Panc1 (cell line): ENCODE measurements around the gene DBNDD2. TPM values are rescaled to one million over a fixed set of nuclear protein-coding genes. Genes with fewer than 3 reads are reported as not detected.

ENCODE experiments used
- ATAC-seq: fragments of 200-7000 bp; cut with Tn5 transposase; 2 replicates; pipeline ENCODE4 v1.9.1; 2020; ENCODE audit warnings: mild to moderate bottlenecking, moderate library complexity
- BruUV-seq: library from RNA; stranded (reverse); fragments of 400-500 nt; replicated peaks from 2 replicates; lab custom pipeline; 2021; lab: Mats Ljungman, UMichigan
- CTCF ChIA-PET: fragments of 300-600 bp; sonication (Branson Sonifier 250); formaldehyde crosslinking; loops from one replicate; lab custom pipeline; 2022; ENCODE audit warnings: antibody characterized with exemption; lab: Charles Lee
- POLR2A ChIA-PET: fragments of 300-600 bp; sonication (Branson Sonifier 250); formaldehyde crosslinking; loops from one replicate; lab custom pipeline; 2022; ENCODE audit warnings: antibody characterized with exemption; lab: Charles Lee
- DNase-seq: peaks from one replicate; pipeline ENCODE4 v3.0.0-alpha.2; 2010; ENCODE audit warnings: low read depth, low spot score
- H3K27ac ChIP-seq: 2 replicates; pipeline ENCODE4 v1.5.1; 2011; ENCODE audit warnings: mild to moderate bottlenecking, low read length, inconsistent platforms
- H3K27me3 ChIP-seq: fragments of 200-500 bp; sonication (Bioruptor generic); 2 replicates; pipeline ENCODE4 v1.6.0; 2014; ENCODE audit warnings: low read length, inconsistent platforms; ENCODE audit not compliant: control insufficient read depth, insufficient read depth
- H3K36me3 ChIP-seq: fragments of 200-500 bp; sonication (Bioruptor generic); 2 replicates; pipeline ENCODE4 v1.5.1; 2014; ENCODE audit warnings: inconsistent platforms, mild to moderate bottlenecking, low read length, moderate library complexity; ENCODE audit not compliant: control insufficient read depth, insufficient read depth
- H3K4me1 ChIP-seq: 2 replicates; pipeline ENCODE4 v1.5.1; 2011; ENCODE audit warnings: inconsistent platforms, mild to moderate bottlenecking, low read length, moderate library complexity; ENCODE audit not compliant: control insufficient read depth, insufficient read depth
- H3K4me3 ChIP-seq, 2 experiments: 2 replicates each; pipeline ENCODE4 v1.5.1; 2011 to 2012; ENCODE audit warnings: low read depth in 2 of 2, low read length in 2 of 2, mild to moderate bottlenecking in 2 of 2, inconsistent platforms in 1 of 2, moderate library complexity in 1 of 2
- H3K9me3 ChIP-seq: fragments of 200-500 bp; sonication (Bioruptor generic); 2 replicates; pipeline ENCODE4 v1.5.1; 2014; ENCODE audit warnings: low read depth, mild to moderate bottlenecking, inconsistent platforms, low read length, moderate library complexity; ENCODE audit not compliant: control insufficient read depth, insufficient read depth
- POLR2AphosphoS5 ChIP-seq: IDR thresholded peaks from 2 replicates; pipeline ENCODE4 v1.6.1; 2012; ENCODE audit warnings: mild to moderate bottlenecking, low read depth, low read length, moderate library complexity
- SIN3A ChIP-seq: IDR thresholded peaks from 2 replicates; pipeline ENCODE4 v1.6.1; 2012; ENCODE audit warnings: low read depth, mild to moderate bottlenecking, low read length, moderate library complexity, borderline replicate concordance; ENCODE audit not compliant: insufficient read depth
- TCF7L2 ChIP-seq: IDR thresholded peaks from 2 replicates; pipeline ENCODE4 v1.6.1; 2011; ENCODE audit warnings: mild to moderate bottlenecking, low read depth, low read length, inconsistent platforms
- in situ Hi-C: cut with HindIII; loops from 2 replicates; pipeline ENCODE4 v1.10.0; 2016; ENCODE audit warnings: low sequenced_read_pairs, low pct_unique_long_range_greater_than_20kb
- intact Hi-C: fragments of 100-400 bp; cut with micrococcal nuclease; formaldehyde crosslinking; loops from one replicate; pipeline ENCODE4 v1.10.0; 2022; ENCODE audit not compliant: unreplicated experiment
- total RNA-seq: library from RNA; stranded (reverse); gene quantifications from one replicate; pipeline ENCODE4 v1.2.1, GENCODE V29; 2021; ENCODE audit not compliant: unreplicated experiment
- TF ChIP-seq, protein P1 (sequence below), 2 experiments: IDR thresholded peaks; 2 replicates each; pipeline ENCODE4 v1.6.1; 2011 to 2012; ENCODE audit warnings: low read depth in 2 of 2, control low read depth in 1 of 2, low read length in 1 of 2, mild to moderate bottlenecking in 1 of 2, moderate library complexity in 1 of 2; ENCODE audit not compliant: insufficient read depth in 1 of 2
- TF ChIP-seq, protein P2 (sequence below): fragments of 450-650 bp; IDR thresholded peaks from 2 replicates; pipeline ENCODE4 v1.5.1; 2017; ENCODE audit warnings: mild to moderate bottlenecking

DBNDD2 gene
- total RNA-seq, 1 experiment from 2014 or later, result 55.4 TPM

DNA sequence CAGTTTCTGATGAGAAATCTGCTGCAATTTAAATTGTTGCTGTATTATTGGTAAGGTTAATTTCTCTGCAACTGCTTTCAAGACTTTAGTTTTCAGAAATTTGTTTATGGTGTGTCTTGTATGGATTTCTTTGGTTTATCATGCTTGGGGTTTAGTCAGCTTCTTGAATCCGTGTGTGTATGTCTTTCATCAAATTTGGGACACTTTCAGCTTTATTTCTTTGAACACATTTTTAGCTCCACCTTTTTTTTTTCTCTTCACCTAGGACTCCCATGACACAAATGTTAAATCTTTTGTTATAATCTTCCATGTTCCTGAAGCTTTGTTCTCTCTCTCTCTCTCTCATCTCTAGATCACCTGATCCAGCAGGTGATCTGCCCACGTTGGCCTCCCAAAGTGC, 16.5 kb upstream of the DBNDD2 start:
- in situ Hi-C loops, result no loop called here
- intact Hi-C loops, result no loop called here
- Histone ChIP-seq H3K27ac (no peak overlapping the region), H3K27me3 (no peaks in the 10 kb centered on the region), H3K4me1 (no peaks in the 10 kb centered on the region), H3K4me3 (no peak overlapping the region), H3K36me3 (no peaks in the 10 kb centered on the region), H3K9me3 (no peaks in the 10 kb centered on the region)
- DNase-seq (no peak), ATAC-seq (no peak)
- ChIA-PET CTCF (no interaction called here), POLR2A (no interaction called here)
- no TSS peak for BruUV-seq
- TF ChIP-seq, protein P1, sequence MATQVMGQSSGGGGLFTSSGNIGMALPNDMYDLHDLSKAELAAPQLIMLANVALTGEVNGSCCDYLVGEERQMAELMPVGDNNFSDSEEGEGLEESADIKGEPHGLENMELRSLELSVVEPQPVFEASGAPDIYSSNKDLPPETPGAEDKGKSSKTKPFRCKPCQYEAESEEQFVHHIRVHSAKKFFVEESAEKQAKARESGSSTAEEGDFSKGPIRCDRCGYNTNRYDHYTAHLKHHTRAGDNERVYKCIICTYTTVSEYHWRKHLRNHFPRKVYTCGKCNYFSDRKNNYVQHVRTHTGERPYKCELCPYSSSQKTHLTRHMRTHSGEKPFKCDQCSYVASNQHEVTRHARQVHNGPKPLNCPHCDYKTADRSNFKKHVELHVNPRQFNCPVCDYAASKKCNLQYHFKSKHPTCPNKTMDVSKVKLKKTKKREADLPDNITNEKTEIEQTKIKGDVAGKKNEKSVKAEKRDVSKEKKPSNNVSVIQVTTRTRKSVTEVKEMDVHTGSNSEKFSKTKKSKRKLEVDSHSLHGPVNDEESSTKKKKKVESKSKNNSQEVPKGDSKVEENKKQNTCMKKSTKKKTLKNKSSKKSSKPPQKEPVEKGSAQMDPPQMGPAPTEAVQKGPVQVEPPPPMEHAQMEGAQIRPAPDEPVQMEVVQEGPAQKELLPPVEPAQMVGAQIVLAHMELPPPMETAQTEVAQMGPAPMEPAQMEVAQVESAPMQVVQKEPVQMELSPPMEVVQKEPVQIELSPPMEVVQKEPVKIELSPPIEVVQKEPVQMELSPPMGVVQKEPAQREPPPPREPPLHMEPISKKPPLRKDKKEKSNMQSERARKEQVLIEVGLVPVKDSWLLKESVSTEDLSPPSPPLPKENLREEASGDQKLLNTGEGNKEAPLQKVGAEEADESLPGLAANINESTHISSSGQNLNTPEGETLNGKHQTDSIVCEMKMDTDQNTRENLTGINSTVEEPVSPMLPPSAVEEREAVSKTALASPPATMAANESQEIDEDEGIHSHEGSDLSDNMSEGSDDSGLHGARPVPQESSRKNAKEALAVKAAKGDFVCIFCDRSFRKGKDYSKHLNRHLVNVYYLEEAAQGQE (IDR thresholded peaks at IDR 0.05; ENCODE audit: insufficient read depth in 1 of 2, low read depth in 2 of 2, low read length in 1 of 2), result no peak

DNA sequence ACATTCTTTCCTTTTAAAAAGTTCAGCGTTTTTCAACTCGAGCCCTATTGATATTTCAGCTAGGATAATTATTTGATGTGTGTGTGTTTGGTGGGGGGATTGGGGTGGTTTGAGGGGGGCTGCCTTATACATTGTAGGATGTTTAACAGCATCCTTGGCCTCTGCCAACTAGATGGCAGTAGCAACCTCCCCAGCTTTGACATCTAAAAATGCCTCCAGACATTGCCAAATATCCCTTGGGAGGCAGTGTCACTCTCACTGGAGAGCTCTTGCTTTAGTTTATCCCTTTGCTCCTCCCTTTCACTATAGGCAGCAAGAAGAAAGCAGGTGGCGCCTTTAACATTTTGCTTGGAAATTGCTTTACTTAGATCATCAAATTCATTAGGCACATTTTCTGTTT, 15.4 kb upstream of the DBNDD2 start:
- in situ Hi-C loops, result no loop called here
- Histone ChIP-seq H3K4me1 (no peaks in the 10 kb centered on the region), H3K9me3 (no peaks in the 10 kb centered on the region), H3K27me3 (no peaks in the 10 kb centered on the region), H3K4me3 (no peak overlapping the region), H3K36me3 (no peaks in the 10 kb centered on the region), H3K27ac (no peak overlapping the region)
- BruUV-seq, result no TSS peak
- intact Hi-C loops, result no loop called here
- TF ChIP-seq, protein P2, sequence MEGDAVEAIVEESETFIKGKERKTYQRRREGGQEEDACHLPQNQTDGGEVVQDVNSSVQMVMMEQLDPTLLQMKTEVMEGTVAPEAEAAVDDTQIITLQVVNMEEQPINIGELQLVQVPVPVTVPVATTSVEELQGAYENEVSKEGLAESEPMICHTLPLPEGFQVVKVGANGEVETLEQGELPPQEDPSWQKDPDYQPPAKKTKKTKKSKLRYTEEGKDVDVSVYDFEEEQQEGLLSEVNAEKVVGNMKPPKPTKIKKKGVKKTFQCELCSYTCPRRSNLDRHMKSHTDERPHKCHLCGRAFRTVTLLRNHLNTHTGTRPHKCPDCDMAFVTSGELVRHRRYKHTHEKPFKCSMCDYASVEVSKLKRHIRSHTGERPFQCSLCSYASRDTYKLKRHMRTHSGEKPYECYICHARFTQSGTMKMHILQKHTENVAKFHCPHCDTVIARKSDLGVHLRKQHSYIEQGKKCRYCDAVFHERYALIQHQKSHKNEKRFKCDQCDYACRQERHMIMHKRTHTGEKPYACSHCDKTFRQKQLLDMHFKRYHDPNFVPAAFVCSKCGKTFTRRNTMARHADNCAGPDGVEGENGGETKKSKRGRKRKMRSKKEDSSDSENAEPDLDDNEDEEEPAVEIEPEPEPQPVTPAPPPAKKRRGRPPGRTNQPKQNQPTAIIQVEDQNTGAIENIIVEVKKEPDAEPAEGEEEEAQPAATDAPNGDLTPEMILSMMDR, result peak; percentile 48
- no peak for TF ChIP-seq POLR2AphosphoS5
- DNase-seq (no peak), ATAC-seq (0 out of 2 replicates have a peak, but pooled peaks have one; percentile 51)
- POLR2A ChIA-PET, result no interaction called here
- CTCF ChIA-PET, result interaction anchor here (0.6 to 0.7 kb wide), 3 partner anchors 53 to 221 kb away, joined by 3 to 12 read pairs (median 3); no protein-coding TSS in a partner anchor

DNA sequence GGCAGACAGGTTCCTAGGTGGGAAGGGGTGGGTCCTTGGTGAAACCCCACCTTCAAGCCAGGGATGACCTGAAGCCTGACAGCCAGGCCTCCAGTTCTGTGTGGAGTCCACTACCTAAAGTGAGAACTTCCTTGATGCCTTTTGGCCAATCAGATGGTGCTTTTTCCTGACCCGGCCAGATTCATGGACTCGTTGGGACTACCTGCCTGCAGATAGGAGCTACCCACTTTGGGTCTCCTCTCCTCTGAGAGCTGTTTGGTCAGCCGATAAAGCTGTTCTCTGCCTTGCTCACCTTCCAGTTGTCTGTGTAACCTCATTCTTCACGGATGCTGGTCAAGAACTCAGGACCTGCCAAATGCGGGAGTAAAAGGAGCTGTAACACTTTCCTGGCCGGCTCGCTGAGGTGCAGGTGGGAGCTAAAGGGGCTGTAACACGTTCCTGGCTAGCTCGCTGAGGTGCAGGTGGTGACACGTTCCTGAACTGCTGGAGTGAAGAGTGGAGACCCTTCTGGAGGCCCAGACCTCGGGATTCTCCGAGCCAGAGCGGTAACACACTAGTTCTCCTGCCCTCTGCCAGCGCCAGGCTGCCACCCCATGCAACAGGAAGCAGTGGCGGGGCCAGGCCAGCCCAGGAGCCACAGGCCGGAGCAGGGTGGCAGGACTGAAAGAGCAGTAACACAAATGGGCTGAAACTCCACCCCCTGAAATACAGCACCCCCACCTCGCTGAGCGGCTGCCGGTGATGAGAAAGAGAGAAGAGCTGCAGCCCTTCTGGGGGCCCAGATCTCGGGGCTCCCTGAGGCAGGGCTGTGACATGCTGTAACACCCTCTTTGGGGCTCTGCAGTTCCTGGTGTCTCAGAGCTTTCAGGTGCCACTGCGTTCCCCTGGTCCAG, 13.6 kb upstream of the DBNDD2 start:
- in situ Hi-C loops, result no loop called here
- H3K9me3 ChIP-seq, result peaks cover 5% of the 10 kb centered on the region; the same call in 1 of the 2 replicates
- H3K27ac ChIP-seq, result no peak overlapping the region
- ChIA-PET CTCF (no interaction called here), POLR2A (interaction anchor here (0.6 kb wide), 1 partner anchor 17 kb away, joined by 4 read pairs; no protein-coding TSS in a partner anchor)
- no TSS peak for BruUV-seq
- intact Hi-C loops, result no loop called here
- DNase-seq, result no peak
- no peak overlapping the region for H3K4me3 ChIP-seq
- no peaks in the 10 kb centered on the region for H3K27me3 ChIP-seq
- no peaks in the 10 kb centered on the region for H3K4me1 ChIP-seq
- TF ChIP-seq POLR2AphosphoS5, result no peak
- TF ChIP-seq SIN3A, result no peak
- TF ChIP-seq, protein P2, result no peak
- TF ChIP-seq TCF7L2, result no peak
- TF ChIP-seq, protein P1 (IDR thresholded peaks at IDR 0.05; ENCODE audit: insufficient read depth in 1 of 2, low read depth in 2 of 2, low read length in 1 of 2), result no peak
- no peak for ATAC-seq
- no peaks in the 10 kb centered on the region for H3K36me3 ChIP-seq
